Endothelial cell of umbilical vein (primary cell): Measurements from ENCODE around the gene MAN1A1.

Experiments
- EZH2 ChIP-seq: IDR thresholded peaks from 2 replicates; pipeline ENCODE4 v1.6.1; 2012; ENCODE audit warnings: borderline replicate concordance, low read depth, mild to moderate bottlenecking, moderate library complexity, low read length, inconsistent platforms; ENCODE audit not compliant: severe bottlenecking
- FOS ChIP-seq: IDR thresholded peaks from 2 replicates; pipeline ENCODE4 v1.6.1; 2011; ENCODE audit warnings: mild to moderate bottlenecking, low read length, moderate library complexity, borderline replicate concordance; ENCODE audit not compliant: insufficient read depth
- GATA2 ChIP-seq: IDR thresholded peaks from 2 replicates; pipeline ENCODE4 v1.7.0; 2011; ENCODE audit warnings: low read depth, mild to moderate bottlenecking, moderate library complexity, mixed read lengths, low read length; ENCODE audit not compliant: insufficient read length, insufficient read depth
- JUN ChIP-seq: IDR thresholded peaks from 2 replicates; pipeline ENCODE4 v1.6.1; 2011; ENCODE audit warnings: borderline replicate concordance, low read depth; ENCODE audit not compliant: insufficient read length, insufficient read depth
- MYC ChIP-seq: IDR thresholded peaks from one replicate; pipeline ENCODE4 v1.6.1; 2011; ENCODE audit warnings: mild to moderate bottlenecking, low read depth, low read length
- POLR2A ChIP-seq: IDR thresholded peaks from 2 replicates; pipeline ENCODE4 v1.6.1; 2012; ENCODE audit warnings: low read depth, mild to moderate bottlenecking, control low read depth, low read length
- POLR2AphosphoS5 ChIP-seq: IDR thresholded peaks from 2 replicates; pipeline ENCODE4 v1.6.1; 2012; ENCODE audit warnings: low read depth, mild to moderate bottlenecking, control low read depth, low read length, moderate library complexity; ENCODE audit not compliant: insufficient read depth
- TF ChIP-seq, protein P1 (sequence below), 2 donors: IDR thresholded peaks; 1 replicate in 1 of 2; 2 replicates in 1 of 2; pipeline ENCODE4 v1.5.1; 2011; ENCODE audit warnings: low read length in 2 of 2, mild to moderate bottlenecking in 2 of 2, moderate library complexity in 2 of 2, control low read depth in 1 of 2, inconsistent platforms in 1 of 2, low read depth in 1 of 2; ENCODE audit not compliant: insufficient read depth in 1 of 2; ENCODE audit errors: extremely low read depth in 1 of 2
- TF ChIP-seq, protein P2 (sequence below): IDR thresholded peaks from 2 replicates; pipeline ENCODE4 v1.6.1; 2011; ENCODE audit not compliant: insufficient read depth, insufficient read length

DNA sequence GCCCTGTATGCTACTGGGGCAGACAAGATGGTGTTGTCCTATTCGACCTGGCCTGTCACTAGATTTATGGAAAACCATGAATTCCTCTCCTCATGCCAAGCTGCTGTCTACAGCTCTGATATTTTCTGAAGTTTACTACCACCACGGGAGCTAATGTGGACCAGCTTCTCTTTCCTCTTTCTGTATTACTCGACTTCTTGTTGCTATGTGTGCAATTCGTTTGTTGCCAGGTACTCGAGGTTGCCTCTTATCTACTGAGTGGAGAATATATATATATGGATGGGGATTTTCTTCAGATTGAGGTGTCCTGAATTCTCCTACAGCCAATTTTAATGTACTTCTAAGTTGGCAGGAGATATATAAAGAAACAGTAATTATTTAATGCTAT is 34.7 kb downstream of the MAN1A1 start:
- TF ChIP-seq POLR2A (no peak), JUN (no peak), POLR2AphosphoS5 (no peak), FOS (no peak), EZH2 (no peak), GATA2 (no peak), MYC (no peak)
- TF ChIP-seq, protein P1, sequence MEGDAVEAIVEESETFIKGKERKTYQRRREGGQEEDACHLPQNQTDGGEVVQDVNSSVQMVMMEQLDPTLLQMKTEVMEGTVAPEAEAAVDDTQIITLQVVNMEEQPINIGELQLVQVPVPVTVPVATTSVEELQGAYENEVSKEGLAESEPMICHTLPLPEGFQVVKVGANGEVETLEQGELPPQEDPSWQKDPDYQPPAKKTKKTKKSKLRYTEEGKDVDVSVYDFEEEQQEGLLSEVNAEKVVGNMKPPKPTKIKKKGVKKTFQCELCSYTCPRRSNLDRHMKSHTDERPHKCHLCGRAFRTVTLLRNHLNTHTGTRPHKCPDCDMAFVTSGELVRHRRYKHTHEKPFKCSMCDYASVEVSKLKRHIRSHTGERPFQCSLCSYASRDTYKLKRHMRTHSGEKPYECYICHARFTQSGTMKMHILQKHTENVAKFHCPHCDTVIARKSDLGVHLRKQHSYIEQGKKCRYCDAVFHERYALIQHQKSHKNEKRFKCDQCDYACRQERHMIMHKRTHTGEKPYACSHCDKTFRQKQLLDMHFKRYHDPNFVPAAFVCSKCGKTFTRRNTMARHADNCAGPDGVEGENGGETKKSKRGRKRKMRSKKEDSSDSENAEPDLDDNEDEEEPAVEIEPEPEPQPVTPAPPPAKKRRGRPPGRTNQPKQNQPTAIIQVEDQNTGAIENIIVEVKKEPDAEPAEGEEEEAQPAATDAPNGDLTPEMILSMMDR (IDR thresholded peaks at IDR 0.05; ENCODE audit: extremely low read depth in 1 of 2, insufficient read depth in 1 of 2, low read depth in 1 of 2, low read length in 2 of 2), result no peak
- TF ChIP-seq, protein P2, sequence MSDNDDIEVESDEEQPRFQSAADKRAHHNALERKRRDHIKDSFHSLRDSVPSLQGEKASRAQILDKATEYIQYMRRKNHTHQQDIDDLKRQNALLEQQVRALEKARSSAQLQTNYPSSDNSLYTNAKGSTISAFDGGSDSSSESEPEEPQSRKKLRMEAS, result no peak
